Ascending aorta (tissue), 2 donors: ENCODE data around the gene DPH6. TPM values are rescaled to one million over a fixed set of nuclear protein-coding genes. Genes with fewer than 3 reads are reported as not detected.

ENCODE experiments used
- DNase-seq, 2 donors: peaks; one replicate each; pipeline ENCODE4 v3.0.0-alpha.2; 2019; ENCODE audit warnings: low spot score in 2 of 2
- H3K27ac ChIP-seq, 2 donors: fragments of 200-600 bp; sonication (generic); one replicate each; pipeline ENCODE4 v1.5.1; 2016 to 2017; ENCODE audit warnings: mild to moderate bottlenecking in 1 of 2
- H3K27me3 ChIP-seq: fragments of 200-600 bp; sonication (generic); one replicate; pipeline ENCODE4 v1.5.1; 2017
- H3K36me3 ChIP-seq, 2 donors: fragments of 200-600 bp; sonication (generic); one replicate each; pipeline ENCODE4 v1.5.1; 2016
- H3K4me1 ChIP-seq, 2 donors: fragments of 200-600 bp; sonication (generic); one replicate each; pipeline ENCODE4 v1.5.1; 2016 to 2017; ENCODE audit warnings: mild to moderate bottlenecking in 1 of 2
- H3K4me3 ChIP-seq, 2 donors: fragments of 200-600 bp; sonication (generic); one replicate each; pipeline ENCODE4 v1.5.1; 2016 to 2017; ENCODE audit warnings: mild to moderate bottlenecking in 1 of 2
- H3K9me3 ChIP-seq, 2 donors: fragments of 200-600 bp; sonication (generic); one replicate each; pipeline ENCODE4 v1.5.1; 2016
- CTCF ChIP-seq, 3 experiments: fragments of 200-600 bp in 2 of 3; fragments of 450-650 bp in 1 of 3; sonication (generic) in 2 of 3; IDR thresholded peaks; one replicate each; pipeline ENCODE4 v1.5.1; 2016 to 2019; ENCODE audit warnings: antibody characterized with exemption in 3 of 3, mild to moderate bottlenecking in 1 of 3, moderate library complexity in 1 of 3
- intact Hi-C: fragments of 100-400 bp; cut with DNase I; formaldehyde crosslinking; loops from one replicate; pipeline ENCODE4 v1.15.1; 2023
- total RNA-seq: library from RNA; depleted of rRNA; stranded (reverse); fragments of >200 nt; gene quantifications from one replicate; pipeline ENCODE4 v1.1.0, GENCODE V29; 2016

DPH6 gene
- total RNA-seq, 1 donor from 2014 or later = 9.0 TPM

GRCh38 chr15:35484231-35484945 is 61.6 kb downstream of the DPH6 start:
- H3K4me3 ChIP-seq = no peak overlapping the region
- intact Hi-C loops = no loop called here
- TF ChIP-seq CTCF (IDR thresholded peaks at IDR 0.05) = no peak
- H3K4me1 ChIP-seq = peaks cover 2 to 3% of the 10 kb centered on the region in 2 donors
- no peak for DNase-seq
- peaks cover 0 to 7% of the 10 kb centered on the region in 2 donors for H3K36me3 ChIP-seq
- no peaks in the 10 kb centered on the region for H3K27me3 ChIP-seq
- H3K9me3 ChIP-seq = no peaks in the 10 kb centered on the region
- H3K27ac ChIP-seq = no peak overlapping the region

- Histone ChIP-seq H3K27me3 (no peaks in the 10 kb centered on the region), H3K27ac (no peak overlapping the region), H3K4me3 (no peak overlapping the region), H3K4me1 (peaks cover 3 to 10% of the 10 kb centered on the region in 2 donors), H3K36me3 (no peaks in the 10 kb centered on the region), H3K9me3 (no peaks in the 10 kb centered on the region)
- DNase-seq = no peak
- TF ChIP-seq CTCF (IDR thresholded peaks at IDR 0.05) = no peak
- intact Hi-C loops = no loop called here
These were observed 64.0 kb downstream of the DPH6 start for GRCh38 chr15:35481992-35482391.

- H3K27me3 ChIP-seq = no peaks in the 10 kb centered on the region
- intact Hi-C loops = no loop called here
- H3K27ac ChIP-seq = no peak overlapping the region
- no peaks in the 10 kb centered on the region for H3K9me3 ChIP-seq
- H3K36me3 ChIP-seq = no peaks in the 10 kb centered on the region
- no peak for TF ChIP-seq CTCF (IDR thresholded peaks at IDR 0.05)
- peaks cover 3 to 10% of the 10 kb centered on the region in 2 donors for H3K4me1 ChIP-seq
- no peak overlapping the region for H3K4me3 ChIP-seq
- no peak for DNase-seq
These were observed 64.9 kb downstream of the DPH6 start for GRCh38 chr15:35481064-35481463.

GRCh38 chr15:35479423-35479822 is 66.5 kb downstream of the DPH6 start:
- no peak for TF ChIP-seq CTCF (IDR thresholded peaks at IDR 0.05)
- Histone ChIP-seq H3K4me1 (peaks cover 3 to 10% of the 10 kb centered on the region in 2 donors), H3K36me3 (no peaks in the 10 kb centered on the region), H3K27me3 (no peaks in the 10 kb centered on the region), H3K9me3 (no peaks in the 10 kb centered on the region), H3K4me3 (no peak overlapping the region), H3K27ac (no peak overlapping the region)
- intact Hi-C loops = no loop called here
- no peak for DNase-seq

GRCh38 chr15:35477312-35478262 is 68.4 kb downstream of the DPH6 start:
- no peak for TF ChIP-seq CTCF (IDR thresholded peaks at IDR 0.05)
- Histone ChIP-seq H3K36me3 (no peaks in the 10 kb centered on the region), H3K4me1 (peaks cover 3 to 10% of the 10 kb centered on the region in 2 donors), H3K9me3 (no peaks in the 10 kb centered on the region), H3K27me3 (no peaks in the 10 kb centered on the region), H3K4me3 (no peak overlapping the region), H3K27ac (no peak overlapping the region)
- DNase-seq = no peak
- intact Hi-C loops = no loop called here
